ENCODE results near the gene MTG1.
"Not testable (repeated sequence)": the region's sequence is repeated elsewhere in the genome, so short reads cannot be mapped to it uniquely, and the experiment has no call there.

The MTG1 gene

DNA sequence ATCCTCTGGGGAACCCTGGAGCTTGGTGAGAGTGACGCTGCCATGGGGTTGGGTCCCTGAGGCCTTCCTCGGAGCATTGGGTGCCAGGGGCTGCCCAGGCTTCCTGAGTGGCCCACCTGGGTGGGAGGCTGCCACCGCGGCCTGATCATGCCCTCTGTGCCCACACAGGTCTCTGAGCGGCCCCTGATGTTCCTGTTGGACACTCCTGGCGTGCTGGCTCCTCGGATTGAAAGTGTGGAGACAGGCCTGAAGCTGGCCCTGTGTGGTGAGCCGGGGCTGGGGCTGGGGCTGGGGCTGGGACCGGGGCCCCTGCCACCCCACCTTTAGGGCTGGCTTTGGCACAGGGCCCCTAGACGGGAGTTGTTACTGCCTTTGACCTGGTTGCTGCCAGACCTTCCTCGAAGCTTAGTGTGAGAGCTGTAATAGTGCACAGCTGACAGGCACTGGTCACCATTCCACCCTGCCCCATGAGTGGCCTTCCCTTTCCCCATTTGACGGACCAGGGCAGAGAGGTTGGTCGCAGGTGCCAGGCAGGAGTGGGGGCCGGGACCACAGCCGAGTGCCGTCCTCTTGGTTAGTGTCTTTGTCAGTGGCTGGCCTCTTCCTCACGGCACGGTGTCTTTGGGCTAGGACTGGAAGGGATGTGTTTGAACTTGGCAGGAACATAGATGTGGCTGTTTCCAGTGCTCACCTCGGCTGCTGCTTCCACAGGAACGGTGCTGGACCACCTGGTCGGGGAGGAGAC lies 8.2 kb downstream of the MTG1 start:
- no peak for DNase-seq

DNA sequence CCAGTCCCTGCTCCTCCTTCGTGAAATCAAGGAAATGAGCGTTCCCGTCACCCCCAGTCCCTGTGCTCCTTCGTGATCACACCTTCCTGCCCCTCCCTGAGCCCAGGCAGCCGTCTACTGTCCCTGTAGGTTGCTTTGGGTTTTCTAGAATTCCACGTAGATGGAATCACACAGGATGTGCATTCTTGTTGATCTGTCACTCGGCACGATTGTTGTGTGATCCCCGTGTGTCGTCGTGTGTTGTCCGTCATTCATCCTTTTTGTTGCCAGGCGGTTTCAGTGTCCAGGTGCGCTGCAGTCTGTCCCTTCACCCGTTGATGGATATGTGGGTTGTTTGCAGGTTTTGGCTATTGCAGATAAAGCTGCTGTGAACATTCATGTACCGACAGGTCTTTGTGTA lies 9.4 kb downstream of the MTG1 start:
- no peak for DNase-seq

DNA sequence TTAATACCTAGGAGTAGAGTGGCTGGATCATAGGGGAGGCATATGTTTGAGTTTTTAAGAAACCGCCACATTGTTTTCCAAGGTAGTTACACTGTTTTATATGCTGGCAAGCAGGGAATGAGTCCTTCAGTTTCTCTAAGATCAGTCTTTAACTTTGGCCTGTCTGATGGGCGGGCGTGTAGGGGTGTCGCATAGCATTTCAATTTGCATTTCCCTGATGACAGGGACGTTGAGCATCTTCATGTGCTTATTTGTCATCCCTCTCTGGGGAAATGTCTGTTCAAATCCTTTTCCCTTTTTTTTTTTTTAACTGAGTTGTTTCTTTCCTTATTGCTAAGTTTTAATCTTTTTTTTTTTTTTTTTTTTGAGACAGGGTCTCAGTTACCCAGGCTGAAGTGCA lies 9.8 kb downstream of the MTG1 start:
- no peak for DNase-seq

DNA sequence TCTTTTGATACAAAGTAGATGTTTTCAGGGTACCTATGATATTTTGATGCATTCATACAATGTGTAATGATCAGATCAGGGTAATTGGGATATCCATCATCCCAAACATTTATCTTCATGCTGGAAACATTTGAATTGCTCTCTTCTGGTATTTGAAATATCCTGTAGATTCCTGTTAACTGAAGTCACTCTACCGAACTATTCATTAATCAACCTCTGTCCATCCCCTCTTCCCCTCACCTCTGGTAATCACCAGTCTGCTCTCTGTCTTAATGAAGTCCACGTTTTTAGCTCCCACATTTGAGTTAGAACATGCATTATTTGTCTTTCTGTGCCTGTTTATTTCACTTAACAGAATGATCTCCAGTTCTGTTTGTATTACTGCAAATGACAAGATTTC lies 11.3 kb downstream of the MTG1 start:
- DNase-seq: no peak

DNA sequence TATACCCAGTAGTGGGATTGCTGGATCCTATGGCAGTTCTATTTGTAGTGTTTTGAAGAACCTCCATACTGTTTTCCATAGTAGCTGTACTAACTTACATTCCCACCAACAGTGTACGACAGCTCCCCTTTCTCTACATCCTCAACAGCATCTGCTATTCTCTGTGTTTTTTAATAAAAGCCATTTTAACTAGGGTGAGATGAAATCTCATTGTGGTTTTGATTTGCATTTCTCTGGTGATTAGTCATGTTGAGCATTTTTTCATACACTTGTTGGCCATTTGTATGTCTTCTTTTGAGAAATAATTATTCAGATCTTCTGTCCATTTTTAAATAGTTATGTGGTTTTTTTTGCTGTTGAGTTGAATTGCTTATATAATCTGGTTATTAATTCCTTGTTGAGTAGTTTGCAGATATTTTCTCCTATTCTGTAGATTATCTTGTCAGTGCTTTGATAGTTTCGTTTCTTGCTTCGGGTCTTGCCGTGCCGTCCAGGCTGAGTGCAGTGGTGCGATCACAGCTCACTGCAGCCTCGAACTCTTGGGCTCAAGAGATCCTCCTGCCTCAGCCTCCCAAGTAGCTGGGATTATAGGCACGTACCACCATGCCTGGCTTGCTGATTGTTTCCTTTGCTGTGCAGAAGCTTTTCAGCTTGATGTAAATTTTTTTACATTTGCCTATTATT lies 12.0 kb downstream of the MTG1 start:
- DNase-seq: no peak

DNA sequence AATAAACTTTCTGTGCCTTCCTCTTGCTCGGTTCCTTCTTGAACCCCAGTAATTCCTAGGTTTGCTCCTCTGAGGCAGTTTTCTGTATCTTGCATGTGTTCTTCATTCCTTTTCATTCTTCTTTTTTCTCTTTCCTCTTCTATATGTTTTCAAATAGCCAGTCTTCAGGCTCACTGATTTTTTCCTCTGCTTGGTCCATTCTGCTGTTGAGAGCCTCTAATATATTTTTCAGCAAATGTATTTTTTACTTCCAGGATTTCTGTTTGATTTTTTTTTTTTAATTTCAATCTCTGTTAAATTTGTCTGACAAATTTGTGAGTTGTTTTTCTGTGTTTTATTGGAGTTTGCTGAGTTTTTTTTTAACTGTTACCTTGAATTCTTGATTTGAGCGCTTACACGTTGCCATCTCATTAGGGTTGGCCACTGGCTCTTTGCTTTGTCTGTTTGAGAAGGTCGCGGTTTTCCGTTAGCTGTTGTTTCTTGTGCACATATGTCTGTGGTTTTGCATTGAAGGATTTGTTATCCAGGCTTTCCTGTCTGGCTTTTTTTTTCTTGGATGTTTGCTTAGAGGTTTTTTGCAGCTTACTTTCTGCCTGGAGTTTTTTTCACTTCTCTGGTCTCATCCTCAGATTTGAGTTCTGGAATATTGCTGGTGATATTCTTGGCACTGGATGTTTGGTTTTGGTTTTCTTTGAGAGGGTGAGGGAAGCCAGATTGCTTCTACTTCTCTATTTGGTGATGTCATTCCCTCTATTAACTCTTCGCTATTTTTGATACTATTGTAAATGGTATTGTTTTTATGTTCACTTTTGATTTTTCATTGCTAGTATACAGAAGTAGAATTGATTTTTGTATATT lies 17.8 kb downstream of the MTG1 start:
- no peak for DNase-seq

DNA sequence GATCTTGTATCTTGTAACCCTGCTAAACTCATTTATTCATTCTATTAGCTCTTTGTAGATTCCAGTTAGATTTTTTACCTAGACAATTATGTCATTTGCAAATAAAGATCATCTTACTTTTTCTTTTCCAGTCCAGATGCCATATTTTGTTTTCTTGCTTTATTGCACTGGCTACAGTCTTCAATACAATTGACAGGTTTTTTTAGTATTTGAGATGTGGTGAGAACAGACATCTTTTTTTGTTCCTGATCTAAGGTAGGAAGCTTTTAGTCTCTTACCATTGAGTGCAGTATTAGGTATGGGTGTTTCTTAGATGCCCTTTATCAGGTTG lies 18.4 kb downstream of the MTG1 start:
- DNase-seq: no peak

DNA sequence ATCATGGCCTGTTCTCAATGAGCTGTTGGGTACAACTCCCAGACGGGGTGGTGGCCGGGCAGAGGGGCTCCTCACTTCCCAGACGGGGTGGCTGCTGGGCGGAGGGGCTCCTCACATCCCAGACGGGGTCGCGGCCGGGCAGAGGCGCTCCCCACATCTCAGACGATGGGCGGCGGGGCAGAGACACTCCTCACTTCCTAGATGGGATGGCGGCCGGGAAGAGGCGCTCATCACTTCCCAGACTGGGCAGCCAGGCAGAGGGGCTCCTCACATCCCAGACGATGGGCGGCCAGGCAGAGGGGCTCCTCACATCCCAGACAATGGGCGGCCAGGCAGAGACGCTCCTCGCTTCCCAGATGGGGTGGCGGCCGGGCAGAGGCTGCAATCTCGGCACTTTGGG lies 20.4 kb downstream of the MTG1 start:
- not testable (repeated sequence) for DNase-seq

DNA sequence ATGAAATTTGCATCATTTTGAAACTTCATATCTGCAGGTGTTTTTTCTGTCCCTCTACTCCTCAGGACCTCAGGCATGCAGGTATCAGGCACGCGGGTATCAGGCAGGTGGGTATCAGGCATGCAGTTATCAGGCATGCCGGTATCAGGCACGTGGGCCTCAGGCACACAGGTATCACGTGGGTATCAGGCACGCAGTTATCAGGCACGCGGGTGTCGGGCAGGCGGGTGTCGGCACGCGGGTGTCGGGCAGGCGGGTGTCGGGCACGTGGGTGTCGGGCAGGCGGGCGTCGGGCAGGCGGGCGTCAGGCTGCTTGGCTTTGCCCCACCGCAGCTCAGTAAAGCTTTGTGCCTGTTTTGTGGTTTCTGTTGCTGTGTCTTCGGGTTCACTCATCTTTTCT lies 21.8 kb downstream of the MTG1 start:
- DNase-seq: no peak

DNA sequence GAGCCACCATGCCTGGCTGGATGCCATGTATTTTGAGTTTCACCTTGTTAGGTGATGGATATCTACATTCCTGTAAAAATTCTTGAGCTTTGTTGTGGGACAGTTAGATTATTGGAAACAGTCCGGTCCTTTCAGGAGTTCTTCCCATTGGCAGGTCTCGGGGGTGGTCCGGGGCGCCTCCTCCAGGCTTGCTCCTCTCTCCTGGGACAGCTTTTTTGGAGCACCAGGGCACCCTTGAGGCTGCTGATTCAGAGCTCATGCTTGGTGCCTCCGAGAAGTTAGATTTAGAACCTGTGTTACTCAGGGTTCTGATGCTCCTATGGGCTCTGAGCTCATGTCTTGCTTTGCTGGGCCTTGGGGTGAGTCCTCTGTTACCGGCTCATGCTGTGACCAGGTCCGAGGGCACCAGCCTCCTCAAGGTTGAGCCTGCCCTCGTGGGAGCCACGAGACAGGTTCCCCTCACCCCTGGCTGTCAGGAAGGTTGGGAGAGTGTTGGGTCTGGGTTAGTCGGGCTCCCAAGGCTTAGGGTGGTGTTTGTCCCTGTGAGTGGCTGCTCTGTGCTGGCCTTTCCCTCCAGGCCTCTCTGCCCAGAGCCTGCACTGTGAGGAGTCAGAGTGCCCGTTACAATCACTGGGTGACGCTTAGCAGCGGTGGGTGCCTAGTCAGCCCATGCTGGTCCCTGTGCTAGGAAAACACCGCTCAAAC lies 24.5 kb downstream of the MTG1 start:
- DNase-seq: no peak

DNA sequence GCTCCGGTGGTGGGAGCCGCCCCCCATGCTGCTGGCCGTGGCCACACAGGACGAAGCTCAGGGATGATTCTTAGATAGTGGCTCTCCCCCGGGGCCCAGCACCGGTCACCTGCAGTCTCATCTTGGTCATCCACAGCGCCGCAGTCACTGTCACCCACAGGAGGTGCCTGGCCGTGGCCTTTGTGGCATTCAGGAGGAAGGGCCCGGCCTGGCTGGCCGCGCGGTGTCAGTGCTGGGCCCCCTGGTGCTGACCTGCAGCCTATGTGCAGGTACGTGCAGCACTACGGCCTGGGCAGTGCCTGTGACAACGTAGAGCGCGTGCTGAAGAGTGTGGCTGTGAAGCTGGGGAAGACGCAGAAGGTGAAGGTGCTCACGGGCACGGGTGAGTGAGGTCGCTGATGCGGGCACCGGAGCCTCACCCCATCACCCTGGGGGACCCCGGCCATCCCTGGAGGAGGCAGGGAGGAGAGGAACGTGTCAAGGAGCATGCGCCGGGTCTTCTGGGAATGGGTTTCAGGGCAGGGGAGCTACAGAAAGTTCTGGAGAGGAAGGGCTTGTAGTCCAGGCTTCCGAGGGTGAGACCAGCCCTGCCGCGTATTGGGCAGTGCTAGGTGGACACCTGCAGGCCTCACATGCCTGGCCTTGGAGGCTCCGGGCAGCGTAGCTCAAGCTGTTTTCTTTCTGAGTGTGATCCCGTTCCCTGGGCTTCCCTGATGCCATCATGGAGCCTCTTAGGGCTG lies 25.4 kb downstream of the MTG1 start:
- no peak for DNase-seq

DNA sequence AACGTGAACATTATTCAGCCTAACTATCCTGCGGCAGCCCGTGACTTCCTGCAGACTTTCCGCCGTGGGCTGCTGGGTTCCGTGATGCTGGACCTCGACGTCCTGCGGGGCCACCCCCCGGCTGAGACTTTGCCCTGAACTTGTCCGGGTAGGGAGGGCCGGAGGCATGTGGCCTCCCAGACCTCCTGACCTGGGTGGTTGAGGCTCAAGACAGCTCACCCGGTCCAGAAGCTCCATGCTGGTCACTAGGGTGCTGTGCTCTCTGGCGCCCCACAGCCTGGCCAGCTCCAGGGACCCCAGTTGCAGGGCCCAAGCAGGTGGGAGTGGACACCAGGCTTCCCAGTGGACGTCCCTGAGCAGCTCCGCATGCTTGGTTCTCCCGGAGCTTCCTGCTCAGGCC lies 26.1 kb downstream of the MTG1 start:
- no peak for DNase-seq

DNA sequence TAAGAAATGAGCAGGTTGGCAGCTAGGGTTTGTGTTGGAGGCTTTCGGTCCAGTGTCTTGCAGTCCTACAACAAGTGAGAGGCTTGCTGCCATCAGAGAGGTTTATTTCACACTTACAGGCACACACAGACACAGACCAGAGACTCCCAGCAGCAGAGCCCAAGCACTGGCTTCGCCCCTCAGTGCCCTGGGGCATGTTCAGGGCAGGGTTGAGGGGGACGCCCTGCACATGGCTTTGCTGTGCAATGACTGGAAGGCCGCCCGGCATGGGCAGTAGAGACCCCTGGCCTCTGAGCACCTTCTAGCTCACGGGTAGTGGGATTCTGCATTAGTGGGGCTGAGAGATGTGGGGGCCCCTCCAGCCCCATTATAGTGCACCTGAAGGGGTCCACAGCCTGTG lies 26.6 kb downstream of the MTG1 start:
- DNase-seq: no peak

DNA sequence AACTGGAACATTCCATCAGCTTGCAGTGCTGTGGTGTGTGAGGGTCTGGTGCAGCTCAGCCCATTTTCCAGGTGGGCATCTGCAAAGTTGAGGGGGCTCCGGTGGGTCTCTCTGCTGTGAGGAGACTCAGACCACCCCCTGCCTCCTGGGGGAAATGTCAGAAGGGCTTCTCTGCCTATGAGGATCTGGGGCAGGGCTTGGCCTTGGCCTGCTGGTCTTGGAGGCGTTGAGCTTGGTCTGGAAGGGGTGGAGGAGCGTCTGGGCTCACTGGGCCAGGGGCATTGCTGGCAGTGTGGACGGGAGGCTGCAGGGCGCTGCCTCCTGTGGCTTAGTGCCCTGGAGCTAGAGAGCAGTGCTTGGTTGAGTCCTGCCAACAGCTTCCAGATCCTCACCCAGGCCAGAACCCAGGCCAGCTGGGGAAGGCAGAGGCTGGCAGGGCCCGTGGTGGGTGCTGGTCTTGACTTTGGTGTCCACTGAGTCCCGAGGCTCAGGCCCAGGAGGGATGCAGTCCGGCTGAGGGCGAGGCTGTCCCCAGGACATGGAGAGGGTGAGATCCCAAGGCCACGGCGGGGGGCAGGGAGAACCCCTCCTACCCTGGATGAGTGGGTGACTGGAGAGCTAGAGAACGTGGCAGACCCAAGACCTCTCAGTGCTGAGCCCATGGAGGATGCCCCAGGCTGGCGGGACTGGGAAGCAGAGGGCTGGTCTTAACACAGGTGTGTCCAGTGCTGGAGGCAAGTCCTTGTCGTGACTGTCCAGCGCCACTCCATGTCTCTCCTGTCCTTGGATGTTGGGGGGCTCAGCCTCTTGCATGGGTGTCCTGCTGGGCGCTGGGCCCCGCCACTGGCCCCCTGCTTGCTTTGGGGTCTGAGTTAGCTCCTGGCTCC lies 27.6 kb downstream of the MTG1 start:
- DNase-seq: no peak

DNA sequence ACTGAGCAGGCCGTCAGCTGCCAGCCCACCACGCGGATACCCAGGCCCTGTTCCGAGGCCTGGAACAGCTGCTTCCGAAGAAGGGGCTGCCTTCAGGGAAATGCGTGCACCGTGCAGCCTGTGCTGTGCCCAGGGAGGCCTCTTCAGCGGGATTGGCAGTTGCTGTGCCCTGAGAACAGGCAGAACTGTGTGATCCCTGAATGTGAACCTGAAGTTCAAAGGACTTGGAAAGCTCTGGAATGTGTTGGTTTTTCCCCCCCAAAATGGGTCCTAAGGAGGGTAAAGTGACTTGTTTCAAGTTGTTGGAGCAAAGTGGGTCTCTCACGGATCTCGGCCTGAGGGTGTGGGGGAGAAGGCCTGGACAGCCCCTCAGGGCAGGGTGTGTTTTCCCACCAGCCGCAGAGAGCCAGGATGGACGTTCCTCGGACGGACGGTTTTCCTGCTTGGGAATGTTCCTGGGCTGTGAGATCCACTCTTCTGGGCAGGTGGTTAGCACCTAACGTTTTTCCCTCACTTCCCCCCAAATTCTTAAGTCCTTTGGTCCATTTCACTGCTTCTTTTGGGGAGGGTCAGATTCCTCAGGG lies 28.4 kb downstream of the MTG1 start:
- DNase-seq: no peak

DNA sequence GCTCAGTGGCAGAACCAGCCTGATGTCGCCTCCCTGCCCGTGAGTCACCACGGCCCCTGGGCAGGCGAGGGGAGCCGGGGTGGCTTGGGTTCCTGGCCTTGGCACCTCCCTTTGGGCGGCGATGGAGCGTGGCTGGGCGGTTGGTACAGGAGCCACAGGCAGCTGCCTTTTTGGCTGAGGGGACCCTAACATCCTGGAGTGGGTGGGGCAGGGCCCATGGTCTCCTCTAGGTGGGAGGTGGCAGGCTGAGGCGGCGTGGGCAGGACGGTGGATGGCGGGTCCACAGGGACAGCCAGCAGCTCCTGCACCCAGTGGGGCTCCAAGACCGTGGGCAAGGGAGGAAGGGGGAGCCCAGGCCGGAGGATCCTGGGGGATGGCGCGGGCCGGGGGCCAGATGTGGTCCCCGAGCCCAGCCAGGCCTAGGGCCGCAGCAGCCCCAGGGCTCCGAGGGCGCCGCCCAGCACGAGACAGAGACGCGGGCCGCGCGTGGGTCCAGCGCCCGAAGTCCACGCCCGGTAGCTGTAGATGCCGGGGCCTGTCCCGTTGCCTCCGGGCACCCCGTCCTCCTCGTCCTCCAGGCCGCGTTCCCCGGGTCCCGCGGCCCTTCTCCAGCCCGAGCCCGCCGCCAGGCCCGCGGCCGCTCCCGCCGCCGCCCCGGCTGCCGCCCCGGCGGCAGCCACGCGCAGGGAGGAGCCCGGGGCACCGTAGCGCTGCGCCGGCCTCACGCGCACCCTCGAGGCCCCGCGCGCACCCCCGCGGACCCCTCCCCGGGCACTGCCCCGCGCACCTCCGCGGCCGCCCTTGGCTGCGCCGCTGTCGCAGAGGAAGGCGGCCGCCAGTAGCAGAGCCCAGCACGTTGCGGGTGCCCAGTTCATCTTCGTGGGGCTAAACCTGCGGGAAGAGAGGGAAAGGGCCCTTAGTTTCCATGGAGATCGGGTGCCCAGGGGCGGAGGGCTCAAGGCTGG lies 29.1 kb downstream of the MTG1 start:
- no peak for DNase-seq

DNA sequence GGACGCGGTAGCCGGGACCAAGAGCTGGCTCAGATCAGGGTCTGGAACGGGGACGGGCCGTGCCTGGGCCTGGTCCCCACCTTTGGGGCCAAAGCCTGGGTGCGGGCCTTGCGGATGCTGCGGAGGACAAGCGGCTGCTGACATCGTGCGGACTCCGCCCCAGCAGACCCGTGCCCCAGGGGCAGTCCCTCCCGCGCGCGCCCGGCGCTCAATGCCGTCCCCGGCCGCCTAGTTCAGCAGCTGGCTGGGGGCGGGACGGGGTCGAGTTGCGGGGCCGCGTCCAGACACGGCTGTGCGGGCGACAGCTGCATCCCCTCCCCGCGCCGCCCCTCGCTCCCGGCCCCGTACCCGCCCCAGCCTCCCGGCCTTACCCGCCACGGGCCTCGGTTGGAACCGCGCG lies 30.1 kb downstream of the MTG1 start:
- DNase-seq: not testable (repeated sequence)

DNA sequence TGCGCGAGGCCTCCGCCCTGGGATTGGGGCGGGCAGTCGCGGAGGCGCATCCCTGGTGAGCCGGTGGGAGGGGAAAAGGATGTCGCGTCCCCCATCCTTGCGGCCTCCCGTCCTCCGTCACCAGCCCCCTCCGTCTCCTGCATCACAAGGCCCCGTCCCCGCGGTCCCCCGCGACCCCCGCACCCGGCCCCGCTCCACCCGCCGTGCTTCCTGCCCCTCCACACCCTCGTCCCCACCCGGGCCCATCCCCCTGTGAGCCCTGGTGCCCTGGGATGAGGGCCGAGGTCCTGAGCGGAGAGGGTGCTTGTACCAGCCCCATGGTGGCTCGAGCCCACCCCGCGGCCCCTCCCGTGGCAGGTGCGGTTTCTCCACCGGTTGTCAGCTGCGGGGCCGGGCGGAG lies 30.6 kb downstream of the MTG1 start, which contains the start of gene SPRN:
Gene SPRN (minus strand): TSS at position 25 of the 400 bp plus-strand sequence. CDS start 944 bp downstream, outside the sequence.
- not testable (repeated sequence) for DNase-seq

DNA sequence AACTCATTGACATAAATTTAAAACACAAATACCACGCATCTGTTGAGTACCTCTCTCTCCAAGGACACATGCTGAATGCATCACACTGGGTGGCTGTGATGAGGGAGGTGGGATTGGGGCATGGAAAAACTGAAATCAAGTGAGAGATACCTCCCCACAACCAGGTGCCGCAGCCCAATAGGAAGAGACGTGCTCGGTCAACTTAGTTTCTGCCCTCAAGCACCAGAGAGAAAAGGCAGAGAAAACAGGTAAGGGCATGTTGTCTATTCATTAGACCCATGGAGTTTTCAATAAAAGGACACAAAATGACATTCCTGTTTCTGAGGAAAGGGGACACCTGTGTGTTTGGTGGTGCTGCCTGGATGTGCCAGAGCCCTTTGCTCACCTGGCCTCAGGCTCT lies 35.6 kb downstream of the MTG1 start:
- not testable (repeated sequence) for DNase-seq
